ENCODE measurements around the gene CARD9. TPM values are rescaled to one million over a fixed set of nuclear protein-coding genes. Genes with fewer than 3 reads are reported as not detected.

CARD9 gene
- total and polyA plus RNA-seq, 2 of the 8 experiments (the other 6 are each of a cell fraction or from before 2014, with no cell fraction given): 0.15 to 1.1 TPM

DNA sequence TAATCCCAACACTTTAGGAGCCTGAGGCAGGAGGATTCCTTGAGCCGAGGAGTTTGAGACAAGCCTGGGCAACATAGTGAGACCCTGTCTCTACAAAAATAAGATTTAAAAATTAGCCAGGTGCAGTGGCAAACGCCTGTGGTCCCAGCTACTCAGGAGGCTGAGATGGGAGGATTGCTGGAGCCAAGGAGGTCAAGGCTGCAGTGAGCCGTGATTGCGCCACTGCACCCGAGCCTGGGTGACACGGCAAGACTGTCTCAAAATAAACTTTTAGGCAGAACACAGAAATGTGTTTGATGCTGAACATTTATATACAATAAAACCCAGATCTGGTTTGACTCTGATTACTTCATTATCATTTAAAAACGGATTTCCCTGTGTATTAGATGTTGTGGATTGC lies 32.0 kb upstream of the CARD9 start (continued):
- TF ChIP-seq, protein P1, sequence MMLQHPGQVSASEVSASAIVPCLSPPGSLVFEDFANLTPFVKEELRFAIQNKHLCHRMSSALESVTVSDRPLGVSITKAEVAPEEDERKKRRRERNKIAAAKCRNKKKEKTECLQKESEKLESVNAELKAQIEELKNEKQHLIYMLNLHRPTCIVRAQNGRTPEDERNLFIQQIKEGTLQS (IDR thresholded peaks at IDR 0.05; ENCODE audit: insufficient read depth, low read depth, low read length): no peak
- TF ChIP-seq SIX5 (IDR thresholded peaks at IDR 0.05; ENCODE audit: low read depth, low read length) (no peak), SP2 (IDR thresholded peaks at IDR 0.05; ENCODE audit: low read length) (no peak), SP4 (IDR thresholded peaks at IDR 0.05; ENCODE audit: low read length) (no peak), CHD2 (IDR thresholded peaks at IDR 0.05; ENCODE audit: low read length) (no peak)
- TF ChIP-seq, protein P2, sequence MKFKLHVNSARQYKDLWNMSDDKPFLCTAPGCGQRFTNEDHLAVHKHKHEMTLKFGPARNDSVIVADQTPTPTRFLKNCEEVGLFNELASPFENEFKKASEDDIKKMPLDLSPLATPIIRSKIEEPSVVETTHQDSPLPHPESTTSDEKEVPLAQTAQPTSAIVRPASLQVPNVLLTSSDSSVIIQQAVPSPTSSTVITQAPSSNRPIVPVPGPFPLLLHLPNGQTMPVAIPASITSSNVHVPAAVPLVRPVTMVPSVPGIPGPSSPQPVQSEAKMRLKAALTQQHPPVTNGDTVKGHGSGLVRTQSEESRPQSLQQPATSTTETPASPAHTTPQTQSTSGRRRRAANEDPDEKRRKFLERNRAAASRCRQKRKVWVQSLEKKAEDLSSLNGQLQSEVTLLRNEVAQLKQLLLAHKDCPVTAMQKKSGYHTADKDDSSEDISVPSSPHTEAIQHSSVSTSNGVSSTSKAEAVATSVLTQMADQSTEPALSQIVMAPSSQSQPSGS (IDR thresholded peaks at IDR 0.05; ENCODE audit: low read length): no peak
